Stimulated activated CD8-positive, alpha-beta memory T cell treated with anti-CD3 and anti-CD28 coated beads, Interleukin-7, amount 100 ng/mL, for 1 hour (primary cell): ENCODE data around the gene DHRS9.
A peak's percentile ranks its signal among the peaks of the same experiment; 100 is the strongest.

Source experiments
- DNase-seq, 2 donors: peaks; one replicate each; pipeline ENCODE4 v3.0.0-alpha.2; 2020; ENCODE audit warnings: low read depth in 2 of 2

The DHRS9 gene

GRCh38 chr2:169094676-169095075 lies 25.3 kb downstream of the DHRS9 start:
- no peak for DNase-seq

- no peak for DNase-seq
Measured at GRCh38 chr2:169095621-169096105, 26.3 kb downstream of the DHRS9 start.

DNA sequence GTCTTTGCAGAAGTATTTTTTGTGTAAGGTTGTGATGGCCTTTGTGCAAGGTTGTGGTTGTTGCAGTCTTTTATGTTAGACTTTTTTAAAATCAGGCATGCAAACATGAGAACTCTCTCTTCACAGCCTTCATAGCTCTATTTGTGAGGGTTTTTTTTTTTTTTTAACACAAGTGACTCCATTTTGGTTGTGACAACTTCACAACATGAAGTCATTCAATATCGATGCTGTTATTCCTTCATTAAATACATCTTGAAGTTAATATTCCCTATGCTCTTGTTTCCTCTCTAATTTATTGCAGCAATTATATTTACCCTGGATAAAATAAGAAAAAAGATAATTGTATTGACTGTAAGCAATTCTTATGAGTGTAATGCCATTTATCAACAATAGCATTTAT lies 35.5 kb downstream of the DHRS9 start:
- DNase-seq = no peak

- no peak for DNase-seq
Measured at GRCh38 chr2:169105476-169105875, 36.1 kb downstream of the DHRS9 start.

GRCh38 chr2:169106134-169106533 lies 36.8 kb downstream of the DHRS9 start:
- DNase-seq = no peak

- no peak for DNase-seq
Measured at GRCh38 chr2:169106563-169107545, 37.5 kb downstream of the DHRS9 start.

- peak in 1 of 2 donors; percentile 9 for DNase-seq
Measured at GRCh38 chr2:169107645-169108044, 38.3 kb downstream of the DHRS9 start.

DNA sequence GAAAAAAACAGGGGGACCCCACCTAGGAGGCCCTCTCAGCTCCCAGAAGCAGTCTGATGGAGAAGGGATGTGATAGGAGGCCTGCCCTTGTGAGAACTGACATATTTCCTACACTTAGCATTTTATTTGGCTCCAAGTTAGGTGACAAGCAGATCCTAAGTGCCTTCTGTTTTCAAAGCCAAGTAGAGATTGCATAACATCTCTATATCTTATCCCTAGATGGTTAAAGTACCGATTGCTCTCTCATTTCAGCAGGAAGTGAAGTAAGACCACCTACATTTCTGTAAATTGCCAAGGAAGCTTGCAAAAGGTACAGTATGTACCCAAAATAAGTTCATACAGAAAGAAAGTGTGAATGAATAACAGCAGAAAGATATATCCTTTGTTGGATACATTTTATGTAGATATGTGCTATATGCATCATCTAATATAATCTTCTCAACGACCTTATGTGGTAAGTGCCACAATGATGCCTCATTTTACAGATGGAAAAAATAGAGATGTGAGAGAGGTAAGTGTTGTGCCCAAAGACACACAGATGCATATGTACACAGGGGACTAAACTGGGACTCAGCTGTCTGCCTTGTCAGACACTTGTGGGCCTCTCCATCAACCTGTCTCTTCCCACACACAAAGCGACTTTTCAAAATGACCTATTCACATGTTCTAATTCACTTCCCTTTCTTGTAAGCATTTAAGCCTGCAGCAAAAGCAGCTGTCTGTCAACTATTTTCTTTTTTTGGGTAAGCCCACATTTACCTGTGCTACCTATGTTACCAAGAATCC lies 38.9 kb downstream of the DHRS9 start:
- DNase-seq = no peak

GRCh38 chr2:169109502-169110409 lies 40.4 kb downstream of the DHRS9 start:
- peak; percentile 43 to 47 for DNase-seq

DNA sequence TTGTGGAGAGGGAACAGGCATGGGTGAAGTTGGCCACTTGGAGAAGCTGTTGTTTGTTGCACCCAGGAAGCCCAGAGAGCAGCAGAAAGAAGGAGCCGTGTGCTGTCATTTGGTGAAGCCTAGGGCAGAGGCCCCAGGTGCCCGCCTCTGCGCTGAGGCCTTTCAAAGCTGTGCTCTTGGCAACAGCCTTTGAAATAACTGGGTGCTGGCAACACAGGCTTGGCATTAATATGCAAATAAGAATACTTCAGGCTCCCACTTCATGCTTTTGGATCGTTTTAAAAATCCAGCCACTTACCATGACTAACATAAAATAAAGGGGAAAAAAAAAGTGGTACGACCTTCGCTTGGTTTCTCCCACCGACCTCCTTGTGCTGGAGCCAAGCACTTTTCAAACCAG lies 41.1 kb downstream of the DHRS9 start:
- no peak for DNase-seq

- DNase-seq = no peak
Measured at GRCh38 chr2:169110916-169111315, 41.6 kb downstream of the DHRS9 start.

- DNase-seq = no peak
Measured at GRCh38 chr2:169112841-169113240, 43.5 kb downstream of the DHRS9 start.

- no peak for DNase-seq
Measured at GRCh38 chr2:169114056-169114455, 44.7 kb downstream of the DHRS9 start.

DNA sequence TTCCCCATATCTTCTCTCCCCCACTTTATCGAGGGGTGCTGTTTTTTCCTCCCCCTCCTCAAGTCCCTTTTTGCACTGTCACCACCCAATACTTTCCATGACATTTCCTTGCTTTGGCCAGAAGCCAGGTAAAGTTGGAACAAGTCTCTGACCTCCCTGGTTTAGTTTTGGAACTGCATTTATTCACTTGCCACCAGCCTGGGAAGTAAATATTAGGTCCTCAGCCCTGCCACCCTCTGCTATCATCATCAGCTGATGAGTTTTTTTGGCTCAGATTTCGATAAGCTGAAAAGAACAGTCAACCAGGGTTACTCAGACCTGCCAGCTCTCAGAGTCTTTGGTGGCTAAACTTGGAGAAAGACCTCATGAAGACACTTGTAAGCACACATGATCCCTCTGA lies 47.0 kb downstream of the DHRS9 start:
- no peak for DNase-seq

GRCh38 chr2:169116993-169117392 lies 47.6 kb downstream of the DHRS9 start:
- DNase-seq = no peak

GRCh38 chr2:169118060-169118459 lies 48.7 kb downstream of the DHRS9 start:
- DNase-seq = no peak

- DNase-seq = no peak
Measured at GRCh38 chr2:169119123-169119760, 49.9 kb downstream of the DHRS9 start.

- DNase-seq = no peak
Measured at GRCh38 chr2:169119851-169120250, 50.5 kb downstream of the DHRS9 start.

DNA sequence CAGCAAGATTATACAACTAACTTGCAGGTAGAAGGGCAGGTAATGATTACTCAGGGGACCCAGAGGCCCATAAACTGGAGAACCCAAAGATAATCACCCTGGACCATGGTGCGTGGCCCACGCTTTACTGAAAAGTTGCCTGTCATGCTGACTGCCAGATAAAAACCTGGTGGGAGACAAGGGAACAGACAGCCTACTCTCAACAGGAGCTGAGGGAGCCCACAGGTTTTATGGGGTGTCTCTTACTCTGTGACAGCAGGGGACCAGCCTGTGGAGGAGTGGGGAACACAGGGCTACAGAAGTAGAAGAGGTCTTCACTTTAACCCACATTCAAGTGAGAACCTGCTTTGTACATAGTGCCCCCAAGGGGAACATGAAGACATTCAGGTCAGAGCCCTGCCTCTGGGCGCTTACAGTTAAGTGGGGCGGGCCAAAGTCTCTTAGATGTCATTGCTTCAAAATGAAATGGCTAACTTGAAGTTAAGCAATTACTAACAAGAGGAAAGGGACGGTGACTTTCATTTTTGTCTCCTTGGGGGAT lies 60.4 kb downstream of the DHRS9 start:
- DNase-seq = no peak

DNA sequence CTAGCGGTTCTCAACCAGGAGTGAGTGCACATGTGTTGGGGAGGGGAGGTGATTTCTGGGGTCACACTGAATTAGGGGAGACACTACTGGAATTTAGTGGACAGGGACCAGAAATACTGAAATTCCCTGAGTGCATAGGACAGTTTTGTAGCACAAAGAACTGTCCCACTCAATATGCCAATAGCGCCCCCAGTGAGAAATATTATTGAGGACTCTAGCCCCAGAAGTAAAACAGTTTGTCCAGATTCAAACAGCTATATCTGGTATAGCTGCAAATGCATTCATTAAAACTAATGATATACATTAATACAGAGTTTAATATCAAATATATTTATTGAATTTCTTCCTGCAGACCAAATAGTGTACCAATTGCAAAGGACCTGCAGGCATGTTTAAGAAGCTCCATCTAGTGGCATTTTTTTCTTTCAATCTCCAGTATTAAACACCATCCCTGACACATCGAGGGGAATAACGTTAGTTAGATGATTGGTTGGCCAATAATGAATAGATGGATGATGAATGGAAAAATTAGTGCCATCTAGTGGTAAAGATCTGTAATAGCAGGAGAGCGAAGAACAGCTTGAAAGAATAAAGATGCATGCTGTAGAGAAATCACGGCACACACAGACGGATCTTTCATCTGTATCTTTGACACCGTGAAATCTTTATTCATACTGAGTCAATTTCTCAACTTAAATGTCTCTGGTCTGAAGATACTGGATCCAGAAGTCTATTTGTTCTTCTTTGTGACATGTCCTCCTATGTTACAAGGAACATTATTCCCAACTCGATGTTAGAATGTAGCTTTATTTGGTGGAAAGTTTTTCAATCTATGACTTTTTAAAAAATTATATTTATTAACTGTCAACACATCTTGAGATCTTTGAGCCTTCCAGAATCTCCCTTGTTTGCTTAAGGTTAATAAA lies 62.5 kb downstream of the DHRS9 start:
- no peak for DNase-seq
